Right ventricle myocardium superior (tissue), 1 donor: Measurements from ENCODE around the gene GOLPH3. TPM values are rescaled to one million over a fixed set of nuclear protein-coding genes. Genes with fewer than 3 reads are reported as not detected.

ENCODE experiments used
- ATAC-seq: fragments of 200-7000 bp; cut with Tn5 transposase; one replicate; pipeline ENCODE4 v1.9.1; 2020; ENCODE audit warnings: mild to moderate bottlenecking; ENCODE audit not compliant: poor library complexity
- DNase-seq: peaks from one replicate; pipeline ENCODE4 v3.0.0-alpha.2; 2020
- intact Hi-C: fragments of 100-400 bp; cut with DNase I; formaldehyde crosslinking; loops from one replicate; pipeline ENCODE4 v1.11.2; 2022
- total RNA-seq: library from RNA; stranded (reverse); fragmentation: NEBNext Ultra II Directional; extraction: Animal tissue kit (Norgen Biotek cat#: 25700); gene quantifications from one replicate; pipeline ENCODE4 v1.2.1, GENCODE V29; 2021
- donor health status: DM: no; HTN: yes; CAD: no; lungs with severe emphysema.

Gene GOLPH3
- total RNA-seq, 1 donor from 2014 or later: 35.9 TPM

GRCh38 chr5:32115985-32116384 lies 58.1 kb downstream of the GOLPH3 start:
- intact Hi-C loops: no loop called here
- DNase-seq: no peak
- no peak for ATAC-seq

GRCh38 chr5:32110111-32110696 lies 63.9 kb downstream of the GOLPH3 start:
- DNase-seq: no peak
- no peak for ATAC-seq
- intact Hi-C loops: no loop called here

- ATAC-seq: no peak
- no peak for DNase-seq
- intact Hi-C loops: no loop called here
These were observed 64.9 kb downstream of the GOLPH3 start for GRCh38 chr5:32109236-32109635.

GRCh38 chr5:32108167-32108566 lies 66.0 kb downstream of the GOLPH3 start:
- ATAC-seq (no peak), DNase-seq (no peak)
- intact Hi-C loops: no loop called here

- intact Hi-C loops: no loop called here
These were observed 66.8 kb downstream of the GOLPH3 start for GRCh38 chr5:32107291-32107690.

GRCh38 chr5:32103521-32103920 lies 70.6 kb downstream of the GOLPH3 start:
- DNase-seq: no peak
- intact Hi-C loops: loop anchor here (5.0 kb wide), 1 partner anchor 69 kb away; the partner anchor contains the start of gene GOLPH3
- ATAC-seq: no peak

More at GRCh38 chr5:32107291-32107690, 66.8 kb downstream of the GOLPH3 start:
- no peak for DNase-seq
- no peak for ATAC-seq

- DNase-seq (no peak), ATAC-seq (no peak)
- intact Hi-C loops: loop anchor here (5.0 kb wide), 1 partner anchor 70 kb away; the partner anchor contains the start of gene GOLPH3
These were observed 71.7 kb downstream of the GOLPH3 start for GRCh38 chr5:32102254-32102986.

GRCh38 chr5:32100691-32101302 lies 73.3 kb downstream of the GOLPH3 start:
- no peak for DNase-seq
- ATAC-seq: no peak
- intact Hi-C loops: loop anchor here (5.0 kb wide), 1 partner anchor 72 kb away; the partner anchor contains the start of gene GOLPH3

- DNase-seq (no peak), ATAC-seq (peak; percentile 8)
- intact Hi-C loops: loop anchor here (5.0 kb wide), 1 partner anchor 72 kb away; the partner anchor contains the start of gene GOLPH3
These were observed 73.9 kb downstream of the GOLPH3 start for GRCh38 chr5:32100230-32100629.

- no peak for ATAC-seq
- no peak for DNase-seq
- intact Hi-C loops: loop anchor here (5.0 to 10.0 kb wide), 2 partner anchors 73 to 515 kb away; partner anchors contain the start of gene GOLPH3
These were observed 74.6 kb downstream of the GOLPH3 start for GRCh38 chr5:32099486-32100035.

GRCh38 chr5:32098890-32099310 lies 75.2 kb downstream of the GOLPH3 start:
- no peak for DNase-seq
- peak; percentile 35 for ATAC-seq
- intact Hi-C loops: loop anchor here (10.0 kb wide), 1 partner anchor 514 kb away; no protein-coding TSS in a partner anchor

- ATAC-seq: peak; percentile 13
- intact Hi-C loops: loop anchor here (10.0 kb wide), 1 partner anchor 513 kb away; no protein-coding TSS in a partner anchor
- DNase-seq: no peak
These were observed 75.8 kb downstream of the GOLPH3 start for GRCh38 chr5:32098291-32098690.

GRCh38 chr5:32096891-32097595 lies 77.1 kb downstream of the GOLPH3 start:
- DNase-seq (no peak), ATAC-seq (no peak)
- intact Hi-C loops: loop anchor here (10.0 kb wide), 1 partner anchor 512 kb away; no protein-coding TSS in a partner anchor

GRCh38 chr5:32095261-32095671 lies 78.9 kb downstream of the GOLPH3 start:
- intact Hi-C loops: loop anchor here (10.0 kb wide), 1 partner anchor 510 kb away; no protein-coding TSS in a partner anchor
- ATAC-seq: peak; percentile 21
- no peak for DNase-seq

GRCh38 chr5:32094691-32095090 lies 79.4 kb downstream of the GOLPH3 start:
- no peak for DNase-seq
- intact Hi-C loops: loop anchor here (5.0 to 10.0 kb wide), 2 partner anchors 267 to 510 kb away; no protein-coding TSS in a partner anchor
- ATAC-seq: no peak

- DNase-seq (no peak), ATAC-seq (peak; percentile 79)
- intact Hi-C loops: loop anchor here (5.0 to 10.0 kb wide), 2 partner anchors 266 to 508 kb away; no protein-coding TSS in a partner anchor
These were observed 80.9 kb downstream of the GOLPH3 start for GRCh38 chr5:32092938-32093812.

GRCh38 chr5:32090755-32091128 lies 83.4 kb downstream of the GOLPH3 start:
- intact Hi-C loops: loop anchor here (5.0 to 10.0 kb wide), 2 partner anchors 263 to 506 kb away; no protein-coding TSS in a partner anchor
- no peak for ATAC-seq
- DNase-seq: no peak
